WTC11 (cell line): ENCODE data around the gene PEAK3. TPM values are rescaled to one million over a fixed set of nuclear protein-coding genes. Genes with fewer than 3 reads are reported as not detected.

Experiments used
- ATAC-seq: fragments of 200-7000 bp; cut with Tn5 transposase; 2 replicates; pipeline ENCODE4 v1.10.0; 2021; ENCODE audit warnings: mild to moderate bottlenecking, moderate library complexity
- Bru-seq: library from RNA; stranded (reverse); fragments of 400-500 nt; gene quantifications from one replicate; lab custom pipeline; 2021; lab: Mats Ljungman, UMichigan
- CTCF ChIA-PET: fragments of 300-600 bp; sonication (Branson Sonifier 250); formaldehyde crosslinking; loops from one replicate; lab custom pipeline; 2021; ENCODE audit warnings: antibody characterized with exemption; lab: Charles Lee
- POLR2A ChIA-PET: fragments of 350-600 bp; sonication (Branson Sonifier 250); formaldehyde crosslinking; loops from one replicate; lab custom pipeline; 2021; ENCODE audit warnings: antibody characterized with exemption; lab: Charles Lee
- DNase-seq: peaks from one replicate; pipeline ENCODE4 v3.0.0; 2021; ENCODE audit warnings: low spot score
- H3K27ac Mint-ChIP-seq: 2 replicates; pipeline ENCODE4 v1.8.0; 2021; ENCODE audit warnings: mixed read lengths
- H3K27me3 Mint-ChIP-seq: 2 replicates; pipeline ENCODE4 v1.8.0; 2021; ENCODE audit warnings: low read depth, mild to moderate bottlenecking, moderate library complexity, mixed read lengths
- H3K36me3 Mint-ChIP-seq: 2 replicates; pipeline ENCODE4 v1.8.0; 2021; ENCODE audit warnings: mixed read lengths
- H3K4me1 Mint-ChIP-seq: 2 replicates; pipeline ENCODE4 v1.8.0; 2022; ENCODE audit warnings: mixed read lengths
- H3K4me3 Mint-ChIP-seq: 2 replicates; pipeline ENCODE4 v1.8.0; 2021; ENCODE audit warnings: mild to moderate bottlenecking, moderate library complexity, mixed read lengths
- H3K9me3 Mint-ChIP-seq: 2 replicates; pipeline ENCODE4 v1.8.0; 2021; ENCODE audit warnings: mixed read lengths
- ATF1 ChIP-seq: sonication (generic); formaldehyde crosslinking; IDR thresholded peaks from 2 replicates; pipeline ENCODE4 v1.8.1; 2023; ENCODE audit warnings: mild to moderate bottlenecking, moderate library complexity, missing genetic modification reagents
- CBFB ChIP-seq: sonication (generic); formaldehyde crosslinking; IDR thresholded peaks from 2 replicates; pipeline ENCODE4 v1.8.1; 2022; ENCODE audit warnings: mild to moderate bottlenecking, low read depth, missing genetic modification reagents
- CDX4 ChIP-seq: fragments of 250-450 bp; sonication (Bioruptor Pico); IDR thresholded peaks from 2 replicates; pipeline ENCODE4 v1.9.0; 2021; ENCODE audit warnings: moderate library complexity, mild to moderate bottlenecking, inconsistent platforms, borderline replicate concordance
- CREM ChIP-seq: sonication (generic); formaldehyde crosslinking; IDR thresholded peaks from 2 replicates; pipeline ENCODE4 v1.8.1; 2022; ENCODE audit warnings: mild to moderate bottlenecking, missing genetic modification reagents, moderate library complexity
- ELF4 ChIP-seq: sonication (generic); formaldehyde crosslinking; IDR thresholded peaks from 2 replicates; pipeline ENCODE4 v1.8.1; 2022; ENCODE audit warnings: low read depth, mild to moderate bottlenecking, moderate library complexity, missing genetic modification reagents
- EMX1 ChIP-seq: fragments of 250-450 bp; sonication (Bioruptor Pico); IDR thresholded peaks from 2 replicates; pipeline ENCODE4 v1.8.0; 2021; ENCODE audit warnings: mild to moderate bottlenecking
- FOXJ3 ChIP-seq: sonication (generic); formaldehyde crosslinking; IDR thresholded peaks from 2 replicates; pipeline ENCODE4 v1.9.0; 2021; ENCODE audit warnings: missing genetic modification reagents, mild to moderate bottlenecking, borderline replicate concordance
- FOXK1 ChIP-seq: sonication (generic); formaldehyde crosslinking; IDR thresholded peaks from 2 replicates; pipeline ENCODE4 v1.8.0; 2022; ENCODE audit warnings: mild to moderate bottlenecking, moderate library complexity, missing genetic modification reagents
- GABPB1 ChIP-seq: sonication (generic); formaldehyde crosslinking; IDR thresholded peaks from 2 replicates; pipeline ENCODE4 v1.8.1; 2023; ENCODE audit warnings: mild to moderate bottlenecking, missing genetic modification reagents
- GTF2I ChIP-seq: fragments of 250-450 bp; sonication (Bioruptor Pico); conservative IDR thresholded peaks from 2 replicates; pipeline ENCODE4 v1.4.0; 2021; ENCODE audit warnings: mild to moderate bottlenecking
- IRF2 ChIP-seq: sonication (generic); formaldehyde crosslinking; IDR thresholded peaks from 2 replicates; pipeline ENCODE4 v1.8.0; 2022; ENCODE audit warnings: low read depth, missing genetic modification reagents, borderline replicate concordance
- ZMAT4 ChIP-seq: fragments of 250-450 bp; sonication (Bioruptor Pico); IDR thresholded peaks from 2 replicates; pipeline ENCODE4 v1.9.0; 2021; ENCODE audit warnings: mild to moderate bottlenecking
- ZNF121 ChIP-seq: sonication (generic); formaldehyde crosslinking; IDR thresholded peaks from 2 replicates; pipeline ENCODE4 v1.8.0; 2023; ENCODE audit warnings: missing genetic modification reagents
- ZNF232 ChIP-seq: sonication (generic); formaldehyde crosslinking; IDR thresholded peaks from 2 replicates; pipeline ENCODE4 v1.8.0; 2022; ENCODE audit warnings: mild to moderate bottlenecking, missing genetic modification reagents
- ZNF423 ChIP-seq: fragments of 250-450 bp; sonication (Bioruptor Pico); IDR thresholded peaks from 2 replicates; pipeline ENCODE4 v2.1.2; 2022; ENCODE audit warnings: mild to moderate bottlenecking, moderate library complexity
- long read RNA-seq, 3 experiments: library from RNA in 1 of 3; library from capped mRNA in 1 of 3; library from polyadenylated mRNA in 1 of 3; unstranded in 2 of 3; stranded (forward) in 1 of 3; transcript quantifications; one replicate each; pipeline ENCODE4 v2.0.0, GENCODE V29; 2021
- total RNA-seq: library from RNA; stranded (reverse); gene quantifications from 3 replicates; pipeline ENCODE4 v1.2.3, GENCODE V29; 2021
- TF ChIP-seq, protein P1 (sequence below): sonication (generic); formaldehyde crosslinking; IDR thresholded peaks from 2 replicates; pipeline ENCODE4 v1.8.1; 2022; ENCODE audit warnings: mild to moderate bottlenecking, moderate library complexity, missing genetic modification reagents
- TF ChIP-seq, protein P2 (sequence below): sonication (generic); formaldehyde crosslinking; IDR thresholded peaks from 2 replicates; pipeline ENCODE4 v1.8.0; 2023; ENCODE audit warnings: mild to moderate bottlenecking, missing genetic modification reagents
- TF ChIP-seq, protein P3 (sequence below): sonication (generic); formaldehyde crosslinking; IDR thresholded peaks from 2 replicates; pipeline ENCODE4 v1.8.0; 2022; ENCODE audit warnings: mild to moderate bottlenecking, missing genetic modification reagents
- TF ChIP-seq, protein P4 (sequence below): sonication (generic); formaldehyde crosslinking; IDR thresholded peaks from 2 replicates; pipeline ENCODE4 v1.8.1; 2023; ENCODE audit warnings: mild to moderate bottlenecking, moderate library complexity, missing genetic modification reagents
- TF ChIP-seq, protein P5 (sequence below): sonication (generic); formaldehyde crosslinking; IDR thresholded peaks from 2 replicates; pipeline ENCODE4 v1.8.1; 2022; ENCODE audit warnings: mild to moderate bottlenecking, missing genetic modification reagents, moderate library complexity, borderline replicate concordance

Gene PEAK3
- total RNA-seq = not detected in 3 replicates
- Bru-seq, nascent RNA = not detected
- long read RNA-seq, experiment 1 = 0 reads
- long read RNA-seq, experiment 2 = 0 reads
- long read RNA-seq, experiment 3 = 0 reads

GRCh38 chr19:2282062-2282861 is at the start of gene PEAK3:
Gene PEAK3 (minus strand): TSS chr19:2282175. CDS start chr19:2280931, 1,244 bp downstream.
- no peak for TF ChIP-seq CBFB (CRISPR knock-in tag)
- TF ChIP-seq CDX4 (CRISPR knock-in tag) = no peak
- TF ChIP-seq GTF2I (CRISPR knock-in tag) = 0 out of 2 replicates have a peak, but pooled peaks have one; percentile 3
- TF ChIP-seq, protein P1, sequence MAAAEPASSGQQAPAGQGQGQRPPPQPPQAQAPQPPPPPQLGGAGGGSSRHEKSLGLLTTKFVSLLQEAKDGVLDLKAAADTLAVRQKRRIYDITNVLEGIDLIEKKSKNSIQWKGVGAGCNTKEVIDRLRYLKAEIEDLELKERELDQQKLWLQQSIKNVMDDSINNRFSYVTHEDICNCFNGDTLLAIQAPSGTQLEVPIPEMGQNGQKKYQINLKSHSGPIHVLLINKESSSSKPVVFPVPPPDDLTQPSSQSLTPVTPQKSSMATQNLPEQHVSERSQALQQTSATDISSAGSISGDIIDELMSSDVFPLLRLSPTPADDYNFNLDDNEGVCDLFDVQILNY (CRISPR knock-in tag) = peak; percentile 58; the same call in 1 of the 2 replicates
- TF ChIP-seq FOXK1 (CRISPR knock-in tag) = peak; percentile 31; the same call in 1 of the 2 replicates
- TF ChIP-seq ZMAT4 = no peak
- DNase-seq (peak; percentile 70), ATAC-seq (peak; percentile 77)
- Mint-ChIP-seq H3K9me3 (no peaks in the 10 kb centered on the region), H3K4me3 (peak within 1 kb of the TSS; percentile 67), H3K27ac (no peak within 1 kb of the TSS), H3K36me3 (no peaks in the 10 kb centered on the region), H3K4me1 (peaks cover 5% of the 10 kb centered on the region; the same call in 1 of the 2 replicates), H3K27me3 (peaks cover 15% of the 10 kb centered on the region)
- CTCF ChIA-PET = interaction anchor here (0.6 to 2.4 kb wide), 3 partner anchors 33 to 60 kb away, joined by 3 to 13 read pairs (median 3); partner anchors contain the start of gene PLEKHJ1
- POLR2A ChIA-PET = no interaction called here

GRCh38 chr19:2330632-2331284 is 48.8 kb upstream of the PEAK3 start:
- peak overlapping the region; percentile 91 for H3K27ac Mint-ChIP-seq
- H3K4me1 Mint-ChIP-seq = peaks cover 41% of the 10 kb centered on the region
- H3K36me3 Mint-ChIP-seq = peaks cover 6% of the 10 kb centered on the region
- TF ChIP-seq, protein P2, sequence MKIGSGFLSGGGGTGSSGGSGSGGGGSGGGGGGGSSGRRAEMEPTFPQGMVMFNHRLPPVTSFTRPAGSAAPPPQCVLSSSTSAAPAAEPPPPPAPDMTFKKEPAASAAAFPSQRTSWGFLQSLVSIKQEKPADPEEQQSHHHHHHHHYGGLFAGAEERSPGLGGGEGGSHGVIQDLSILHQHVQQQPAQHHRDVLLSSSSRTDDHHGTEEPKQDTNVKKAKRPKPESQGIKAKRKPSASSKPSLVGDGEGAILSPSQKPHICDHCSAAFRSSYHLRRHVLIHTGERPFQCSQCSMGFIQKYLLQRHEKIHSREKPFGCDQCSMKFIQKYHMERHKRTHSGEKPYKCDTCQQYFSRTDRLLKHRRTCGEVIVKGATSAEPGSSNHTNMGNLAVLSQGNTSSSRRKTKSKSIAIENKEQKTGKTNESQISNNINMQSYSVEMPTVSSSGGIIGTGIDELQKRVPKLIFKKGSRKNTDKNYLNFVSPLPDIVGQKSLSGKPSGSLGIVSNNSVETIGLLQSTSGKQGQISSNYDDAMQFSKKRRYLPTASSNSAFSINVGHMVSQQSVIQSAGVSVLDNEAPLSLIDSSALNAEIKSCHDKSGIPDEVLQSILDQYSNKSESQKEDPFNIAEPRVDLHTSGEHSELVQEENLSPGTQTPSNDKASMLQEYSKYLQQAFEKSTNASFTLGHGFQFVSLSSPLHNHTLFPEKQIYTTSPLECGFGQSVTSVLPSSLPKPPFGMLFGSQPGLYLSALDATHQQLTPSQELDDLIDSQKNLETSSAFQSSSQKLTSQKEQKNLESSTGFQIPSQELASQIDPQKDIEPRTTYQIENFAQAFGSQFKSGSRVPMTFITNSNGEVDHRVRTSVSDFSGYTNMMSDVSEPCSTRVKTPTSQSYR = no peak
- POLR2A ChIA-PET = no interaction called here
- H3K4me3 Mint-ChIP-seq = peak overlapping the region; percentile 80
- H3K9me3 Mint-ChIP-seq = peaks cover 2% of the 10 kb centered on the region
- no peak for DNase-seq
- H3K27me3 Mint-ChIP-seq = no peaks in the 10 kb centered on the region
- ATAC-seq = no peak
- CTCF ChIA-PET = interaction anchor here (0.7 to 1.6 kb wide), 5 partner anchors 15 to 94 kb away, joined by 3 to 5 read pairs (median 4); no protein-coding TSS in a partner anchor

GRCh38 chr19:2330255-2330631 is 48.3 kb upstream of the PEAK3 start:
- Mint-ChIP-seq H3K27me3 (no peaks in the 10 kb centered on the region), H3K36me3 (peaks cover 4% of the 10 kb centered on the region), H3K4me1 (peaks cover 41% of the 10 kb centered on the region), H3K27ac (peak overlapping the region; percentile 91), H3K4me3 (peak overlapping the region; percentile 80), H3K9me3 (no peaks in the 10 kb centered on the region)
- DNase-seq = no peak
- ChIA-PET CTCF (interaction anchor here (0.7 to 1.2 kb wide), 2 partner anchors 14 to 24 kb away, joined by 3 to 5 read pairs; no protein-coding TSS in a partner anchor), POLR2A (interaction anchor here (0.6 kb wide), 1 partner anchor 14 kb away, joined by 5 read pairs; no protein-coding TSS in a partner anchor)
- ATAC-seq = no peak
- no peak for TF ChIP-seq ATF1 (CRISPR knock-in tag)
- TF ChIP-seq ELF4 (CRISPR knock-in tag) = no peak
- TF ChIP-seq ZNF232 (CRISPR knock-in tag) = no peak
- TF ChIP-seq CREM (CRISPR knock-in tag) = no peak
- TF ChIP-seq ZNF423 (CRISPR knock-in tag) = no peak
- TF ChIP-seq ZNF121 (CRISPR knock-in tag) = no peak
- TF ChIP-seq, protein P3, sequence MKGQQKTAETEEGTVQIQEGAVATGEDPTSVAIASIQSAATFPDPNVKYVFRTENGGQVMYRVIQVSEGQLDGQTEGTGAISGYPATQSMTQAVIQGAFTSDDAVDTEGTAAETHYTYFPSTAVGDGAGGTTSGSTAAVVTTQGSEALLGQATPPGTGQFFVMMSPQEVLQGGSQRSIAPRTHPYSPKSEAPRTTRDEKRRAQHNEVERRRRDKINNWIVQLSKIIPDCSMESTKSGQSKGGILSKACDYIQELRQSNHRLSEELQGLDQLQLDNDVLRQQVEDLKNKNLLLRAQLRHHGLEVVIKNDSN (CRISPR knock-in tag) = no peak
- no peak for TF ChIP-seq EMX1
- no peak for TF ChIP-seq FOXK1 (CRISPR knock-in tag)
- TF ChIP-seq, protein P4, sequence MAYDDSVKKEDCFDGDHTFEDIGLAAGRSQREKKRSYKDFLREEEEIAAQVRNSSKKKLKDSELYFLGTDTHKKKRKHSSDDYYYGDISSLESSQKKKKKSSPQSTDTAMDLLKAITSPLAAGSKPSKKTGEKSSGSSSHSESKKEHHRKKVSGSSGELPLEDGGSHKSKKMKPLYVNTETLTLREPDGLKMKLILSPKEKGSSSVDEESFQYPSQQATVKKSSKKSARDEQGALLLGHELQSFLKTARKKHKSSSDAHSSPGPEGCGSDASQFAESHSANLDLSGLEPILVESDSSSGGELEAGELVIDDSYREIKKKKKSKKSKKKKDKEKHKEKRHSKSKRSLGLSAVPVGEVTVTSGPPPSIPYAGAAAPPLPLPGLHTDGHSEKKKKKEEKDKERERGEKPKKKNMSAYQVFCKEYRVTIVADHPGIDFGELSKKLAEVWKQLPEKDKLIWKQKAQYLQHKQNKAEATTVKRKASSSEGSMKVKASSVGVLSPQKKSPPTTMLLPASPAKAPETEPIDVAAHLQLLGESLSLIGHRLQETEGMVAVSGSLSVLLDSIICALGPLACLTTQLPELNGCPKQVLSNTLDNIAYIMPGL = no peak
- TF ChIP-seq, protein P5, sequence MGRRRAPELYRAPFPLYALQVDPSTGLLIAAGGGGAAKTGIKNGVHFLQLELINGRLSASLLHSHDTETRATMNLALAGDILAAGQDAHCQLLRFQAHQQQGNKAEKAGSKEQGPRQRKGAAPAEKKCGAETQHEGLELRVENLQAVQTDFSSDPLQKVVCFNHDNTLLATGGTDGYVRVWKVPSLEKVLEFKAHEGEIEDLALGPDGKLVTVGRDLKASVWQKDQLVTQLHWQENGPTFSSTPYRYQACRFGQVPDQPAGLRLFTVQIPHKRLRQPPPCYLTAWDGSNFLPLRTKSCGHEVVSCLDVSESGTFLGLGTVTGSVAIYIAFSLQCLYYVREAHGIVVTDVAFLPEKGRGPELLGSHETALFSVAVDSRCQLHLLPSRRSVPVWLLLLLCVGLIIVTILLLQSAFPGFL (CRISPR knock-in tag) = no peak
- TF ChIP-seq IRF2 (CRISPR knock-in tag) = no peak
- TF ChIP-seq GABPB1 (CRISPR knock-in tag) = no peak
- no peak for TF ChIP-seq FOXJ3 (CRISPR knock-in tag)
